Tibial nerve (tissue), 4 donors: ENCODE results near the gene NUMB. TPM values are rescaled to one million over a fixed set of nuclear protein-coding genes. Genes with fewer than 3 reads are reported as not detected.
A peak's percentile ranks its signal among the peaks of the same experiment; 100 is the strongest.

Source experiments
- DNase-seq, 2 donors: peaks; one replicate each; pipeline ENCODE4 v3.0.0-alpha.2; 2019; ENCODE audit warnings: low spot score in 2 of 2
- H3K27ac ChIP-seq, 4 donors: fragments of 200-600 bp; sonication (generic) in 3 of 4; one replicate each; pipeline ENCODE4 v1.5.1; 2017 to 2019; ENCODE audit warnings: mild to moderate bottlenecking in 1 of 4
- H3K27me3 ChIP-seq, 2 donors: fragments of 200-600 bp; sonication (generic) in 1 of 2; one replicate each; pipeline versions ENCODE4 v1.5.1 to v1.6.0; 2017 to 2019
- H3K36me3 ChIP-seq, 3 donors: fragments of 200-600 bp; sonication (generic); one replicate each; pipeline ENCODE4 v1.5.1; 2018 to 2019
- H3K4me1 ChIP-seq, 4 donors: fragments of 200-600 bp; sonication (generic) in 3 of 4; one replicate each; pipeline ENCODE4 v1.5.1; 2017 to 2019
- H3K4me3 ChIP-seq, 4 donors: fragments of 200-600 bp; sonication (generic) in 3 of 4; one replicate each; pipeline ENCODE4 v1.5.1; 2017 to 2019; ENCODE audit warnings: mild to moderate bottlenecking in 1 of 4, moderate library complexity in 1 of 4
- H3K9me3 ChIP-seq, 4 donors: fragments of 200-600 bp; sonication (generic) in 3 of 4; one replicate each; pipeline ENCODE4 v1.5.1; 2017 to 2019
- EP300 ChIP-seq, 2 donors: sonication (generic); formaldehyde crosslinking; IDR thresholded peaks; one replicate each; pipeline ENCODE4 v1.6.1; 2017; ENCODE audit warnings: antibody characterized with exemption in 2 of 2, mild to moderate bottlenecking in 1 of 2
- POLR2A ChIP-seq, 2 donors: fragments of 450-650 bp; IDR thresholded peaks; one replicate each; pipeline ENCODE4 v1.6.1; 2017; ENCODE audit warnings: antibody characterized with exemption in 2 of 2, mild to moderate bottlenecking in 2 of 2, moderate library complexity in 2 of 2
- WGBS, 2 donors: methylation state at CpG; one replicate each; pipeline ENCODE4 v1.1.5; 2018; 5-methylcytosine and 5-hydroxymethylcytosine counted together
- total RNA-seq, 4 donors: library from RNA; depleted of rRNA; stranded (reverse); fragments of >200 nt; gene quantifications; one replicate each; pipeline ENCODE4 v1.1.0, GENCODE V29; 2016
- TF ChIP-seq, protein P1 (sequence below), 5 experiments: fragments of 200-600 bp in 3 of 5; fragments of 450-650 bp in 2 of 5; sonication (generic) in 3 of 5; IDR thresholded peaks; one replicate each; pipeline ENCODE4 v1.5.1; 2016 to 2019; ENCODE audit warnings: antibody characterized with exemption in 5 of 5, mild to moderate bottlenecking in 3 of 5, moderate library complexity in 2 of 5

The NUMB gene
- total RNA-seq, 4 donors from 2014 or later: 50.7 to 81.9 (median 60.2) TPM

DNA sequence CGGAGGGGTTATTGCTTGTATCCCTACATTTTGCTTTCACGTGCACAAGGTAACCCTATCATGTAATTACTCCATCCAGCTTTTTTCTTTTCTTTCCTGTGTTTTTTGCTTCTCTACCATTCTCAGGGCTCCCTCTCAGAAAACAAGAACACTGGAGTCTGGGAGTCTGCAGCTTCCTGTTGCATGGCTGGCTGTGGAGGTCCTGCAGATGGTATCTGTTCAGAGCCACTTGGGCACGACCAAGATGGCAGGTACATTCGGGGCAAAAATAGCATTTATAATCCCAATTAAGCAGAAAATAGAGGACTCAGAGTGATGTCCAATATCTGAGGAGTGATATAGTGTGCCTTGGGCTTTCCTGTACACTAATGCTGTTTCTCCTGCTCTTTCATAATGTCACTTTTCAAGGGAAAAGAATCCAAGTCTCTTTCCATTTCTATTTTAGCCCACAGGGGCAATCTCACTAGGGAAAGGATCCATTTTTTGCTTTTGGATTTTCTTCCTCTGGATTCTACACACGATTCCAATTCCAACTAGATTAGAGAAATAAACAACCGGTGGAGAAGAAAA, 3.2 kb upstream of the NUMB start:
- peaks cover 0 to 69% (median 34%) of the 10 kb centered on the region in 4 donors for H3K4me1 ChIP-seq
- WGBS, 2 donors: 37 to 39% methylated on average over 6 of the region's 6 CpGs
- H3K9me3 ChIP-seq: no peaks in the 10 kb centered on the region
- H3K36me3 ChIP-seq: no peaks in the 10 kb centered on the region
- H3K27me3 ChIP-seq: no peaks in the 10 kb centered on the region
- no peak for DNase-seq
- H3K4me3 ChIP-seq: no peak overlapping the region
- TF ChIP-seq, protein P1, sequence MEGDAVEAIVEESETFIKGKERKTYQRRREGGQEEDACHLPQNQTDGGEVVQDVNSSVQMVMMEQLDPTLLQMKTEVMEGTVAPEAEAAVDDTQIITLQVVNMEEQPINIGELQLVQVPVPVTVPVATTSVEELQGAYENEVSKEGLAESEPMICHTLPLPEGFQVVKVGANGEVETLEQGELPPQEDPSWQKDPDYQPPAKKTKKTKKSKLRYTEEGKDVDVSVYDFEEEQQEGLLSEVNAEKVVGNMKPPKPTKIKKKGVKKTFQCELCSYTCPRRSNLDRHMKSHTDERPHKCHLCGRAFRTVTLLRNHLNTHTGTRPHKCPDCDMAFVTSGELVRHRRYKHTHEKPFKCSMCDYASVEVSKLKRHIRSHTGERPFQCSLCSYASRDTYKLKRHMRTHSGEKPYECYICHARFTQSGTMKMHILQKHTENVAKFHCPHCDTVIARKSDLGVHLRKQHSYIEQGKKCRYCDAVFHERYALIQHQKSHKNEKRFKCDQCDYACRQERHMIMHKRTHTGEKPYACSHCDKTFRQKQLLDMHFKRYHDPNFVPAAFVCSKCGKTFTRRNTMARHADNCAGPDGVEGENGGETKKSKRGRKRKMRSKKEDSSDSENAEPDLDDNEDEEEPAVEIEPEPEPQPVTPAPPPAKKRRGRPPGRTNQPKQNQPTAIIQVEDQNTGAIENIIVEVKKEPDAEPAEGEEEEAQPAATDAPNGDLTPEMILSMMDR (IDR thresholded peaks at IDR 0.05): no peak
- TF ChIP-seq EP300 (IDR thresholded peaks at IDR 0.05) (no peak), POLR2A (IDR thresholded peaks at IDR 0.05) (no peak)
- H3K27ac ChIP-seq: peak overlapping the region in 3 of 4 donors; percentile 29 to 56 (median 51)

DNA sequence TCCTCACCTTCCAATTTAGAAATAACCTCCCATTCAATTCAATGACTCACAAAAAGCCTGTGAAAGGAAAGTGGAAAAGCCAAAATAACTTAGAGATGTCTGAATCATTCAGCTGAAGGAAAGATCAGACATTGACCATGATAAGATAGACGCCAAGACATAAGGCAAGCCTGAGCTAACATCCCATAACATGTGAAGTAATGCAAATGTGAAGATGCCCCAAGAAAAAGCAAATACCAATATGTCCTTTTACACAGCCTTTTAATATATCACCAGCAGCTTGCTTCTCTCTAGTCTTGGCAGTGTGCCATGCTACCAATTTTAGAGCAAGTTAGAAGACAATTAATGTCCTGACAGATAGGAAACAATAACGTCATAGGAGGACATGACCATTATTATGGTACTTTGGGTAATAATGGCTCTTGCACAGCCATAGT, 2.4 kb upstream of the NUMB start:
- TF ChIP-seq, protein P1 (IDR thresholded peaks at IDR 0.05): no peak
- TF ChIP-seq EP300 (IDR thresholded peaks at IDR 0.05) (no peak), POLR2A (IDR thresholded peaks at IDR 0.05) (no peak)
- 36 to 42% methylated on average over 2 of the region's 2 CpGs for WGBS, 2 donors
- Histone ChIP-seq H3K9me3 (no peaks in the 10 kb centered on the region), H3K4me1 (peaks cover 0 to 74% (median 36%) of the 10 kb centered on the region in 4 donors), H3K4me3 (no peak overlapping the region), H3K27me3 (no peaks in the 10 kb centered on the region), H3K27ac (peak overlapping the region in 1 of 4 donors; percentile 18), H3K36me3 (no peaks in the 10 kb centered on the region)
- peak in 1 of 2 donors; percentile 26 for DNase-seq

DNA sequence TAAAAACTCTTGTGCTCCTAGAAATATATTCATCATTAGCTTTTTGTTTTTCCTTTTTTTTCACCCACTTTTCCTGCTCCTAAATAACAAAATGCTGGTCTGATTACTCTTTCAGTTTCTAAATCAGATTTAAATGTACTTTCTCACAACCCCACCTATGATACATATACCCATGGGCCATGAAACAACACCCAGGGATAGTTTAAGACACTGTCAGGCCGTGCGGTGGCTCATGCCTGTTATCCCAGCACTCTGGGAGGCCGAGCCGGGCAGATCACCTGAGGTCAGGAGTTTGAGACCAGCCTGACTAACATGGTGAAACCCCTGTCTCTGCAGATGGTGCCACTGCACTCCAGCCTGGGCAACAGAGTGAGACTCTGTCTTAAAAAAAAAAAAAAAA, 1.6 kb upstream of the NUMB start:
- whole genome bisulfite sequencing, 2 donors: 87 to 88% methylated on average over 4 of the region's 4 CpGs
- no peaks in the 10 kb centered on the region for H3K27me3 ChIP-seq
- DNase-seq: no peak
- no peaks in the 10 kb centered on the region for H3K36me3 ChIP-seq
- peaks cover 0 to 79% (median 33%) of the 10 kb centered on the region in 4 donors for H3K4me1 ChIP-seq
- no peak overlapping the region for H3K27ac ChIP-seq
- H3K4me3 ChIP-seq: no peak overlapping the region
- H3K9me3 ChIP-seq: no peaks in the 10 kb centered on the region
- TF ChIP-seq POLR2A (IDR thresholded peaks at IDR 0.05): no peak
- TF ChIP-seq, protein P1 (IDR thresholded peaks at IDR 0.05): no peak

GRCh38 chr14:73457924-73458182, 493 bp downstream of the NUMB start:
- Histone ChIP-seq H3K4me3 (peak overlapping the region; percentile 76 to 100 (median 89)), H3K27ac (peak overlapping the region; percentile 93 to 95 (median 95)), H3K4me1 (peaks cover 0 to 72% (median 29%) of the 10 kb centered on the region in 4 donors), H3K9me3 (no peaks in the 10 kb centered on the region), H3K36me3 (no peaks in the 10 kb centered on the region), H3K27me3 (no peaks in the 10 kb centered on the region)
- TF ChIP-seq, protein P1 (IDR thresholded peaks at IDR 0.05): no peak
- TF ChIP-seq EP300 (IDR thresholded peaks at IDR 0.05) (no peak), POLR2A (IDR thresholded peaks at IDR 0.05) (no peak)
- WGBS, 2 donors: 0 to 2% methylated on average over 14 of the region's 14 CpGs
- peak in 1 of 2 donors; percentile 29 for DNase-seq

DNA sequence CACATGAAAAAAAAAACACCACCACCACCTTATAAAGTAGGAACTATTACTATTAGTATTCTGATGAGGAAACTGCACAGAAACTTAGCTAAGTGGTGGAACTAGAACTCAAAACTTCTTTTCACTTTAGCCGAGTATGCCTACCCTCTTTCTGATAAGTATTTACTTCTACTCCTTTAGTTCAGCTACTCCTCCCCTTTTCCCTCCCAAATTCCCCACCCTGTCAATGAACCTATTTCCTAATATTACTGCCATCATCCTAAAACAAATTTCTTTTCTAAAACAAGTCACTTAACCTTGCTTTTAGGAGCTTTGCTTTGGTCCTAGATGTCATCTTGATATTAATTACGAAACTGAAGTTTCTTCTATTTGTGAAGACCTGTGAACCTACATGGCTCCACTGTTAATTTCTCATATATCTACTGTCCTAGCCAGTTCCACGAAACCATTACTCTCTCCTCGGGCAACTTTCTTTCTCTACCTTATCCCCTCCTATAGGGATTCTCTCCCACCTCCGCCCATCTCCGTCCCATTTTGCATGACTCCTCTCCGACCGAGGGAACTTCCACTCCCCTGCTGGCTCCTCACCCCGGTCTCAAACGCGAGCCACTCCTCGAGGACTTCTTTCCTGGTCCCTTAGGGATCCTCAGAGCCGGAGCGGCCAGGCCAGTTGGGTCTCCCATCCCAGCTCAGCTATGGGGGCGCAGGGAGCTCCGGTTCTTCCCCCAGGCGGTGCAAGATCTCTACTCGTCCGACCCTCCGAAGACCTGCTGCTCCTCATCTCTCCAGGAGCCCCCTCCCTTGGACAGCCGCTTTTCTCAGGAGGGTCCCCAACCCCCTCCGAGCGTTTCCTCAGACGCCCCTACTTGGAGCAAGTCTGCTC, 1.1 kb downstream of the NUMB start:
- H3K9me3 ChIP-seq: no peaks in the 10 kb centered on the region
- no peak for DNase-seq
- peak overlapping the region; percentile 93 to 95 (median 95) for H3K27ac ChIP-seq
- no peaks in the 10 kb centered on the region for H3K27me3 ChIP-seq
- WGBS, 2 donors: 2 to 3% methylated on average over 24 of the region's 24 CpGs
- peak overlapping the region; percentile 76 to 100 (median 89) for H3K4me3 ChIP-seq
- TF ChIP-seq, protein P1 (IDR thresholded peaks at IDR 0.05): no peak
- TF ChIP-seq EP300 (IDR thresholded peaks at IDR 0.05) (no peak), POLR2A (IDR thresholded peaks at IDR 0.05) (no peak)
- H3K36me3 ChIP-seq: peaks cover 0 to 3% (median 0%) of the 10 kb centered on the region in 3 donors
- H3K4me1 ChIP-seq: peaks cover 0 to 72% (median 24%) of the 10 kb centered on the region in 4 donors
